Measurements from ENCODE around the gene GTF2B.
"Not testable (repeated sequence)": the region's sequence is repeated elsewhere in the genome, so short reads cannot be mapped to it uniquely, and the experiment has no call there.

The GTF2B gene

DNA sequence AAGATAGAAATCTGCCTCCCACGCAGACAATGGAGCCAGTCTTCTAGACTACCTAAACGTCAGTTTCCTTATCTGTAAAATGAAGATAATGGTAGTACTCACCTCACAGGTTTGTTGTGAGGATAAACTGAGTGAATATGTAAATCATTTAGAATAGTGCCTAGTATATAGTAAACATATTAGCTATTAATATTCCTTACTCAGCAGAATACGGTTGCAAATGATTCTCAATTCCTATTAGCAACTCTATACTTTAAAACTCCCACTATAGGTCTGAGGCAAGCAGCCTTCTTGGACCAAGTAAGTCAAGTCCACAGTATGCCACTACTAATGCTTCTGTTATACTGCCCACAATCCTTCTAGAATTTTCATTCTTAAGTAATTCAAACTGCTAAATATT, 5.4 kb downstream of the GTF2B start:
- H3K4me1 ChIP-seq (ENCODE audit: control insufficient read depth, insufficient read depth, low read length, poor library complexity, severe bottlenecking) = no peaks in the 10 kb centered on the region
- no peaks in the 10 kb centered on the region for H3K9me3 ChIP-seq (ENCODE audit: control insufficient read depth, low read length)
- WGBS, 2 experiments (ENCODE audit: insufficient coverage in 2 of 2) = 100% methylated on average over 1 of the region's 3 CpGs; no CpG with 5 or more reads in 1 of the 2 experiments
- peaks cover 51% of the 10 kb centered on the region for H3K36me3 ChIP-seq (ENCODE audit: control insufficient read depth, insufficient read depth, low read length)
- no peak overlapping the region for H3K4me3 ChIP-seq (ENCODE audit: extremely low read depth, insufficient read depth, low read length, poor library complexity, severe bottlenecking)
- H3K27ac ChIP-seq (ENCODE audit: low read depth, low read length, severe bottlenecking) = no peak overlapping the region

- H3K36me3 ChIP-seq (ENCODE audit: control insufficient read depth, insufficient read depth, low read length) = peaks cover 52% of the 10 kb centered on the region
- WGBS, 2 experiments (ENCODE audit: insufficient coverage in 2 of 2) = 83 to 93% methylated on average over 2 to 3 of the region's 3 CpGs
- no peak overlapping the region for H3K27ac ChIP-seq (ENCODE audit: low read depth, low read length, severe bottlenecking)
- no peak overlapping the region for H3K4me3 ChIP-seq (ENCODE audit: extremely low read depth, insufficient read depth, low read length, poor library complexity, severe bottlenecking)
- H3K9me3 ChIP-seq (ENCODE audit: control insufficient read depth, low read length) = no peaks in the 10 kb centered on the region
- H3K4me1 ChIP-seq (ENCODE audit: control insufficient read depth, insufficient read depth, low read length, poor library complexity, severe bottlenecking) = no peaks in the 10 kb centered on the region
Observed at GRCh38 chr1:88883156-88883555, 8.2 kb downstream of the GTF2B start.

DNA sequence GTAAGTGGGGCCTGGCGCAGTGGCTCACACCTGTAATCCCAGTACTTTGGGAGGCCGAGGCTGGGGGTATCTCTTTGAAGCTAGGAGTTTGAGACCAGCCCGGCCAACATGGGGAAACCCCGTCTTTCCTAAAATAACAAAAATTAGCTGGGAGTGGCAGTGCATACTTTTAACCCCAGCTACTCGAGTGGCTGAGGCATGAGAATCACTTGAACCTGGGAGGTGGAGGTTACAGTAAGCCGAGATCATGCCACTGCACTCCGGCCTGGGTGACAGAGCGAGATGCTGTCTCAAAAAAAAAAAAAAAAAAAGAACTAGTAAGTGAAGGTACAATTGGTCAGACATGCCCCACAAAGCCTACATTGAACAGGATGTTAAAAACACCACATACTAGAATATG, 10.7 kb downstream of the GTF2B start:
- H3K36me3 ChIP-seq (ENCODE audit: control insufficient read depth, insufficient read depth, low read length) = peaks cover 41% of the 10 kb centered on the region
- H3K27ac ChIP-seq (ENCODE audit: low read depth, low read length, severe bottlenecking); H3K4me1 ChIP-seq (ENCODE audit: control insufficient read depth, insufficient read depth, low read length, poor library complexity, severe bottlenecking); H3K4me3 ChIP-seq (ENCODE audit: extremely low read depth, insufficient read depth, low read length, poor library complexity, severe bottlenecking); H3K9me3 ChIP-seq (ENCODE audit: control insufficient read depth, low read length): not testable (repeated sequence)
- 87 to 95% methylated on average over 3 to 7 of the region's 8 CpGs for WGBS, 2 experiments (ENCODE audit: insufficient coverage in 2 of 2)

- Histone ChIP-seq H3K4me3 (ENCODE audit: extremely low read depth, insufficient read depth, low read length, poor library complexity, severe bottlenecking) (no peak overlapping the region), H3K36me3 (ENCODE audit: control insufficient read depth, insufficient read depth, low read length) (peaks cover 24% of the 10 kb centered on the region), H3K27ac (ENCODE audit: low read depth, low read length, severe bottlenecking) (no peak overlapping the region), H3K4me1 (ENCODE audit: control insufficient read depth, insufficient read depth, low read length, poor library complexity, severe bottlenecking) (no peaks in the 10 kb centered on the region), H3K9me3 (ENCODE audit: control insufficient read depth, low read length) (no peaks in the 10 kb centered on the region)
- WGBS, 2 experiments (ENCODE audit: insufficient coverage in 2 of 2) = 60% methylated on average over 1 of the region's 4 CpGs; no CpG with 5 or more reads in 1 of the 2 experiments
Observed at GRCh38 chr1:88878731-88879130, 12.6 kb downstream of the GTF2B start.

GRCh38 chr1:88877911-88878310, 13.5 kb downstream of the GTF2B start:
- Histone ChIP-seq H3K9me3 (ENCODE audit: control insufficient read depth, low read length) (no peaks in the 10 kb centered on the region), H3K4me3 (ENCODE audit: extremely low read depth, insufficient read depth, low read length, poor library complexity, severe bottlenecking) (no peak overlapping the region), H3K4me1 (ENCODE audit: control insufficient read depth, insufficient read depth, low read length, poor library complexity, severe bottlenecking) (no peaks in the 10 kb centered on the region), H3K36me3 (ENCODE audit: control insufficient read depth, insufficient read depth, low read length) (peaks cover 23% of the 10 kb centered on the region), H3K27ac (ENCODE audit: low read depth, low read length, severe bottlenecking) (no peak overlapping the region)
- WGBS, 2 experiments (ENCODE audit: insufficient coverage in 2 of 2) = 93 to 95% methylated on average over 6 to 7 of the region's 9 CpGs

DNA sequence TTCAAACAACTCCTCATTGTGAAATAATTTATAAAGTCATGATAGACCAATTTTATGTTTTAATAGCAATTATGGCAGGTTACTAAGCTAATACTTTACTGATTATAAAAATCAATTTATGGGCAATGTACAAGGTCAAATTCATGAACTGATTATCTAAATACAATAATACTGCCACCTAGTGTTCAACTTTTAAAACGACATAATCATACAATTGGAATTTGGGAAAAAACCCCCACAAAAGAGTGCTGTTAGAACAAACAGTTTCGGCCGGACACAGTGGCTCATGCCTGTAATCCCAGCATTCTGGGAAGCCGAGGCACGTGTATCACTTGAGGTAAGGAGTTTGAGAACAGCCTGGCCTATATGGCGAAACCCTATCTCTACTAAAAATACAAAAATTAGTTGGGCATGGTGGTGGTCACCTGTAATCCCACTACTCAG, 14.0 kb downstream of the GTF2B start:
- 0 to 53% methylated on average over 1 to 3 of the region's 6 CpGs for WGBS, 2 experiments (ENCODE audit: insufficient coverage in 2 of 2)
- Histone ChIP-seq H3K36me3 (ENCODE audit: control insufficient read depth, insufficient read depth, low read length) (peaks cover 23% of the 10 kb centered on the region), H3K27ac (ENCODE audit: low read depth, low read length, severe bottlenecking) (no peak overlapping the region), H3K9me3 (ENCODE audit: control insufficient read depth, low read length) (no peaks in the 10 kb centered on the region), H3K4me3 (ENCODE audit: extremely low read depth, insufficient read depth, low read length, poor library complexity, severe bottlenecking) (no peak overlapping the region), H3K4me1 (ENCODE audit: control insufficient read depth, insufficient read depth, low read length, poor library complexity, severe bottlenecking) (no peaks in the 10 kb centered on the region)

DNA sequence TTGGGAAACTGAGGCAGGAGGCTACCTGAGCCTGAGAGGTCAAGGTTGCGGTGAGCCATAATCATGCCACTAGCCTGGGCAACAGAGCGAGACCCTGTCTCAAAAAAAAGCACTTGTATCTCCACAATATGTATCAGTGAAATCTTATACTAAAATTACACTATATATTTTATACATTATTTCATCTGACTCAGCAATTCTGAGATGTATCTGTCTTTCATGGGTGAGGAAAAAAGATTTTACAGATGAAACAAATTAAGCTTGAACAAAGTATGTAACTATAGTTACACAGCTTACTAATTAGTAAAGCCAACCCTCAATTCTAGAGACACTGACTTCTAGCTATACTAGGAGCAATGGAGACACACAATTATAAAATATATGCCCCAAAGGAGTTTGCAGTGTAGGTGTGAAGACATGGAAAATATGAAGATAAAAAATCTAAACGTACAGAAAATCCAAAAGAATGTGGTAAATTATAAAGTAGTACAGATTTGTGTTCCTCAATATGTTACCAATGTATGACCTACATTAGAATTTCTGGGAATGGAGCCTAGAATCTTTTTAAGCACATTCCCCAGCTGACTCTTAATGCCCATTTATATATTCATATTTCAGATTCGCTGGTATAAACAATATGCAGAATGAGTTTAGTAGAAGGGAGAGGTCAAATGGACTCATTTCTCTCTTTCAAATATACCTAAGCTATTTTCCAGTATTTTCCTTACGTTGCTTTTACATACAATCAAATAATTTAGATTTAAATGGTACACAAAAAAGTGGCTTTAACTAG, 14.6 kb downstream of the GTF2B start:
- H3K4me3 ChIP-seq (ENCODE audit: extremely low read depth, insufficient read depth, low read length, poor library complexity, severe bottlenecking) = no peak overlapping the region
- no CpG with 5 or more reads among the region's 5 CpGs for WGBS, 2 experiments (ENCODE audit: insufficient coverage in 2 of 2)
- peaks cover 20% of the 10 kb centered on the region for H3K36me3 ChIP-seq (ENCODE audit: control insufficient read depth, insufficient read depth, low read length)
- H3K9me3 ChIP-seq (ENCODE audit: control insufficient read depth, low read length) = no peaks in the 10 kb centered on the region
- H3K27ac ChIP-seq (ENCODE audit: low read depth, low read length, severe bottlenecking) = no peak overlapping the region
- no peaks in the 10 kb centered on the region for H3K4me1 ChIP-seq (ENCODE audit: control insufficient read depth, insufficient read depth, low read length, poor library complexity, severe bottlenecking)

GRCh38 chr1:88875595-88875994, 15.8 kb downstream of the GTF2B start:
- Histone ChIP-seq H3K36me3 (ENCODE audit: control insufficient read depth, insufficient read depth, low read length) (peaks cover 21% of the 10 kb centered on the region), H3K4me1 (ENCODE audit: control insufficient read depth, insufficient read depth, low read length, poor library complexity, severe bottlenecking) (no peaks in the 10 kb centered on the region), H3K9me3 (ENCODE audit: control insufficient read depth, low read length) (no peaks in the 10 kb centered on the region), H3K27ac (ENCODE audit: low read depth, low read length, severe bottlenecking) (no peak overlapping the region), H3K4me3 (ENCODE audit: extremely low read depth, insufficient read depth, low read length, poor library complexity, severe bottlenecking) (no peak overlapping the region)
- WGBS, 2 experiments (ENCODE audit: insufficient coverage in 2 of 2) = 91 to 100% methylated on average over 2 to 4 of the region's 4 CpGs

DNA sequence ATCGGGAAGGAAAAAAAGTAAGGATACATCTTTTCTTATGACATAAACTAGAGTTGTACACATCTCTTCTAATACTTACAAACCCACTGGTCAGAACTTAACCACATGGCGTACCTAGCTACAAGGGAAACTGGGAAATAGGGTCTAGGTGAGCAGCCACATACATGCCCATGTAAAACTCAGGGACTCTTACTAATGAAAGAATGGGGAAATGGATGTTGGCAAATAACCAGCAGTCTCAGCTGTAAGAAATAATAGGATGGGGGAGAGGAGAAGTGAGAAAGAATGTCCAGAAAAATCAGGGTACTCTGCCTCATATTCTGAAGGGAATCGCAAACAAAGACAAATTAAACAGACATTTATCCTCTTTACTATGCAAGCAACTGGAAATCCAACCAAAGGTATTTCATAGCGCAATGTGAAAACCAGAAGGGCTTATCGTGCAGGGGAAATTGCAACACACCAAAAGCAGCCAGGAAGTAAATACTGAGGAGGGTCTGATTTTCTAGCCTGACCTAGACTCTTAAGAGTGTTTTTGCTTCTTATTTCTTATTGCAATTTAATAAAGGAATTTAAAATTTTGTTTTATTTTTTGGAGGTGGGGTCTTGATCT, 17.5 kb downstream of the GTF2B start:
- WGBS, 2 experiments (ENCODE audit: insufficient coverage in 2 of 2) = 100% methylated on average over 2 of the region's 5 CpGs
- no peaks in the 10 kb centered on the region for H3K4me1 ChIP-seq (ENCODE audit: control insufficient read depth, insufficient read depth, low read length, poor library complexity, severe bottlenecking)
- H3K9me3 ChIP-seq (ENCODE audit: control insufficient read depth, low read length) = no peaks in the 10 kb centered on the region
- peaks cover 29% of the 10 kb centered on the region for H3K36me3 ChIP-seq (ENCODE audit: control insufficient read depth, insufficient read depth, low read length)
- H3K27ac ChIP-seq (ENCODE audit: low read depth, low read length, severe bottlenecking) = no peak overlapping the region
- no peak overlapping the region for H3K4me3 ChIP-seq (ENCODE audit: extremely low read depth, insufficient read depth, low read length, poor library complexity, severe bottlenecking)

DNA sequence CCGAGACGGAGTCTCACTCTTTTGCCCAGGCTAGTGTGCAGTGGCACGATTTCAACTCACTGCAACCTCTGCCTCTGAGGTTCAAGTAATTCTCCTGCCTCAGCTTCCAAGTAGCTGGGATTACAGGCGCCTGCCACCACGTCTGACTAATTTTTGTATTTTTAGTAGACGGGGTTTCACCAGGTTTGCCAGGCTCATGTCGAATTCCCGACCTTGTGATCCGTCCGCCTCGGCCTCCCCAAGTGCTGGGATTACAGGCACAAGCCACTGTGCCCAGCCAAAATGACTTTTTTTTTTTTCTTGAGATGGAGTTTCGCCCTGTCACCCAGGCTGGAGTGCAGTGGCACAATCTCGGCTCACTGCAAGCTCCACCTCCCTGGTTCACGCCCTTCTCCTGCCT, 21.7 kb downstream of the GTF2B start:
- not testable (repeated sequence) for H3K4me3 ChIP-seq (ENCODE audit: extremely low read depth, insufficient read depth, low read length, poor library complexity, severe bottlenecking); H3K4me1 ChIP-seq (ENCODE audit: control insufficient read depth, insufficient read depth, low read length, poor library complexity, severe bottlenecking); H3K27ac ChIP-seq (ENCODE audit: low read depth, low read length, severe bottlenecking); H3K9me3 ChIP-seq (ENCODE audit: control insufficient read depth, low read length)
- peaks cover 24% of the 10 kb centered on the region for H3K36me3 ChIP-seq (ENCODE audit: control insufficient read depth, insufficient read depth, low read length)
- 95 to 100% methylated on average over 13 to 14 of the region's 14 CpGs for WGBS, 2 experiments (ENCODE audit: insufficient coverage in 2 of 2)

Measured in mesodermal cell (in vitro differentiated cells).